GOT3 (cell line): ENCODE results near the gene P2RX2.
A peak's percentile ranks its signal among the peaks of the same experiment; 100 is the strongest.

Experiments used
- DNase-seq: peaks from one replicate; lab custom pipeline; 2025; ENCODE audit warnings: mixed read lengths; lab: John Stamatoyannopoulos, UW

Gene P2RX2

DNA sequence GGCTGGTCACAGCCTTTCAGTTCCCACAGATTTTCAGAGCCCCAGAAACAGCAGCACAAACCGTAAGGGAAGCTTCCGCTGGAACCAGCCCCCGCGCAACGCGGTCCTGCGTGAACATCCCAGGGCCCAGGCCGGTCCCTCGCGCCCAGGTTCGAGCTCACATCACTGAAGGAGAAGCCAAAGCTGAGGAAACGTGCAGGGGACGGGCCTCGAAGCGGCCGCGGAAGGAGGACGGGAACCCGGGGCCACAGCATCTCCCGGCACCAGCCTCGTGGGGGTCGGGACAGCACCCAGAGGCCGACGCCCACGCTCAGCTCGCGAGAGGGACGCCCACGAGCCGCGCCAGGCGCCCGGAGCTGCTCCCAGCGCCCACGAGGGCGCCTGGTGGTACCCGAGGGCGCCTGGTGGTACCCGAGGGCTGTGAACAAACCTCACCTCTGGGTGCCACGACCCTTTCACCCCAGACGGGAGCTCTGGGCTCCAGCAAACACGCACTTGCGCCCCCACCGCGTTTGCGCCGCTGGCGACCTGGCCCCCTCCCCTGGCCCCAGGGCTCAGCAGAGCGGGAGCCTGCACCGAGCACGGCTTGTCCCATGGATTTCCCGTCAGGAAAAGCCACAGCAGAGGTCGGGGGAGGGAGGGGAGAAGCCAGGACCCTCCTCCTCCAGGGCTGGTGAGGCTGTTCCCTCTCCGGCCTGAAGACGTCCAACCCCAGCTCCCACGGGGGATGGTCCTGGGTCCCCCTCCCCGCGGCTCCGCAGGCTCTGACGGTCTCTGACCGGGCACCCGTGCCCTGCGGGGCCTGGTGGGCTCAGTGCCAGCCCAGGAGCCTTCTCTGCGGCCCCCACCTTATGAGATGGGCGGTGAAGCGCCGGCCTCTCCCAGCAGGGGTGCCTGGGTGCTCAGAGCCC is 15.1 kb upstream of the P2RX2 start:
- DNase-seq, result peak; percentile 91

DNA sequence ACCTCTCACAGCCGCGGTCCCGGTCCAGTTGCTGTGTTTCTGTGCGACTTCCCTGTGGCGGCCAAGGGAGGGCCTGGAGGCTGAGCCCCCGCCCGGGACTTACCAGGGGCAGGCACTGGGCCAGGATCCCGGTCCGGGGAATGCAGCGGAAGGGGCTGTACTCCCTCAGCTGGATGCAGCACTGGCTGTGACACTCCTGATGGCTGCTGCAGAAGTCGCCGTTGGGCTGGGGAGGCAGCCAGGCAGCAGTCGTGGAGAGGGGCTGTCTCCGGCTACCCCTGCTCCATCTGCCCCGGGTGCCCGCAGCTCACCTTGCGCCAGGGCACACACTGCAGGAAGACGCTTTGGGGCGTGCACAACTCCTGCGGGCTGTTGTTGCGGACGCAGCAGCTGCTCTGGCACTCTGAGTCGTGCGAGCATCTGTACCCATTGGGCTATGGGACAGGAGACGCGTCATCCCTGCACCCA is 14.4 kb upstream of the P2RX2 start:
- no peak for DNase-seq

DNA sequence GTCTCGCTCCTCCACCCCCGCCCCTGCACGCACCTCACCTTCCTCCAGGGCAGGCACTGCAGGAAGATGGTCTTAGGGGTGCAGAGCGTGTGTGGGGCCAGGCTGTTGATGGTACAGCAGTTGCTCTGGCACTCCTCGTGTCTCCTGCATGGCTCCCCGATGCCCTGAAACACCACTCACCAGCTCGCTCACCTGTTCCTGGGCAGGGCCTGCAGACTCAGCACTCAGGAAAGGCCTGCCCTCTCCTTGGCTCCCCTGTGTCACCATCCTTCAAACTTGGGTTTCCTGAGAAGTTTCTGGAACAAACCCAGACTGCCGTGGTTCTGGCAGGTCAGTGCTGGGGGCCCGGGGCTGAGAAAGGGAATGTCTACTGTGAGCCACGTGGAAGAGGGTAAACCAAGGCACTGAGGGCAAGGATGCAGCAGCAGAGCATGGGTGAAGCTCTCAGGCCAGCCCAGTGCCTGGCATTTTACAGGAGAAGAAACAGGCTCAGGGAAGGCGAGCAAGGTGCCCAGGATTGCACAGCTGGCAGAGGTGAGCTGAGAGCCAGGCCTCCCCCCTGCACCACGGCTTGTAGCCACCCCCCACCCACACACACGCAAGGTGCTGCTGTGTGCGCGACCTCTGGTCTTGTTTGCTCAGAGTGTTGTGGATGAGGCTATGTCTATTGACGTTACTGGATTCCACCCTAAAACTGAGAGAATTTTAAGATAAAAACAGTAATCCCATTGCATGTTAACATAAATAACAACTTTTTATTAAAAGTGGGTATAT is 13.7 kb upstream of the P2RX2 start:
- no peak for DNase-seq

DNA sequence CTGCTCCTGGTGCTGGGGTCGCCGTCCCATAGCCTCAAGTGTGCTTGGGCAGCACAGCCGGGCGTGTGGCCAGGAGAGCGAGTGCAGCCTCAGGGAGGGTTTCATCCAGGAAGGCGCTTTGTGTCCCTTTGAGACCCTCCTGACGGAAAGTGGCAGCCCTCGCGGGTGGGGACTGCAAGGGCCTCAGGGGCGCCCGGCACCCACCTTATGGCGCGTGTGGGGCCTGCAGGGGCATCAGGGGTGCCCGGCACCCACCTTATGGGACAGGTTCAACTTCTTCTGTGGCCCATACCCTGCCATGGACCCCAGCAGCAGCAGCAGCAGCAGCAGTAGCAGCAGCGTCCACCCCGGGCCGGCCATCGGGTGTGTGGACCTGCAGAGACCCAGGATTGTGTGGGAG is 12.7 kb upstream of the P2RX2 start:
- no peak for DNase-seq

DNA sequence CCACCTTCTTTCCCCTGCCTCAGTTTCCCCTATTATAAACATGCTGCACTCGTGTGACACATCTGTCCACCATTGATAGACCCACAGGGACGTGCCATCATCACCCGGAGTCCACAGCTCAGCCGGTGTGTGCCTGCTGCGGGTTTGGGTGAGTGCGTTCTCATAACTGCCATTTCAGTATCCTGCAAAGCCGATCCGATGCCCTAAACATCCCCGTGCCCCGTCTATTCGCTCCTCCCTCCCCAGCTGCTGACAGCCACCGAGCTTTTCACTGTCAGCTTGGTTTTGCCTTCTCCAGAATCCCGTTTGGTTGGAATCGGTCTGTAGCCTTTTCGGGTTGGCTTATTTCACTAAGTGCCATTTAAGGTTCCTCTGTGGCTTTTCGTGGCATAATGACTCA is 12.1 kb upstream of the P2RX2 start:
- DNase-seq, result no peak

DNA sequence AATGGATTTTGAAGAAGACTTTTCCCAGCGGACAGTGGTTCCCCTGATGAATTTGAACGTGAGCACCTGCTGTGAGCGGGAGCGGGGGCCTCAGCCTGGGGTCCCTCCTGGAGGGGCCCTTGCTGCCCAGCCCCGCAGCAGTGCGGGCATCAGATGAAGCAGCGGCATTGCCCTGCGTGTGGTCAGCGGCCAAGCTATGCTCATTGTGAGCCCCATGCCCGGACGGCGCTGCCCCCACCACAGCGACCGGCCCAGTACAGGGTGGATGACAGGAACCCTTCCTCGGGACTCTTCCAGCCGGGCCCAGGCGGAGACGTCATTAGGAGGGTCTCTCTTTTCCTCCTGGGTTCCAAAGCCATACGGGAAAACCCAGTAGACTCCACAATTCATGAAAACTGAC is 11.6 kb upstream of the P2RX2 start:
- no peak for DNase-seq

DNA sequence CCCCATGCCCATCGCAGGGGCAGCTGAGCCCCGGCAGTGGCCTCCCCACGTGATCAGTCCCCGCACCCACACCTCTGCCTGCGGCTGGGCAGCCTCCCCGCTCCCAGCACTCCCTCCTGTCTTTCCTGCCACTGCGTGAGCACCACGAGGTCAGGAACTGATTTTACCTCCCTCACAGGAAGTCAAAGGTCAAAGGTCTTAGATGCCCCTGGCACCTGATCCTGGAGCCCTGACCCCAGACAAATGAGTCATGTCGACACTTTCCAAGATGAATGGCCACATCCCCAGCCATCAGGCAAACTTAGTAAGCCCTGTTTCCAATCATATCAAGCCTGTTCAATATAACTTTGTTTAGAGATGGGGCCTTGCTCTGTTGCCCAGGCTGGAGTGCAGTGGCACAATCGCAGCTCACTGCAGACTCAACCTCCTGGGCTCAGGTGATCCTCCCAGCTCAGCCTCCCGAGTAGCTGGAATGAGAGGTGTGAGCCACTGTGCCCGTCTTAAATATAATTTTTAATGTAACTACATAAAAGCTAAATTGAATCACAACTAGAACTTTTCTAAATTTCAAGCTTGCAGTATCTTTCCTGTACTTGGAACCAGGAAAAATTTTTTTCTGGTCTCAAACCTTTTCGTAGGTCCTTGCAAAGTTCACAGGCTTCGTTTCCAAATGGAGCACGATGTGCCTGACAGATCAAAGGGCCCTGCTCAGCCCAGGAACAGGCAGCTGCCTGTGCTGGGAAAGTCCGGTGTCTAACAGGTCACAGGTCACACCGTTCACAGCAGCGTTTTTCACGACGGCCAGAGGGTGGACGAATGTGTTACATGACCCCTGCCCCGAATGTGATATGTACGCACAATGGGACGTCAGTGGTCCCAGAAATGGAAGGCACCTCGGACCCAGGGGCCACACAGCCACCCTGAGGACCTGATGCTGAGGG is 10.1 kb upstream of the P2RX2 start:
- DNase-seq, result no peak

DNA sequence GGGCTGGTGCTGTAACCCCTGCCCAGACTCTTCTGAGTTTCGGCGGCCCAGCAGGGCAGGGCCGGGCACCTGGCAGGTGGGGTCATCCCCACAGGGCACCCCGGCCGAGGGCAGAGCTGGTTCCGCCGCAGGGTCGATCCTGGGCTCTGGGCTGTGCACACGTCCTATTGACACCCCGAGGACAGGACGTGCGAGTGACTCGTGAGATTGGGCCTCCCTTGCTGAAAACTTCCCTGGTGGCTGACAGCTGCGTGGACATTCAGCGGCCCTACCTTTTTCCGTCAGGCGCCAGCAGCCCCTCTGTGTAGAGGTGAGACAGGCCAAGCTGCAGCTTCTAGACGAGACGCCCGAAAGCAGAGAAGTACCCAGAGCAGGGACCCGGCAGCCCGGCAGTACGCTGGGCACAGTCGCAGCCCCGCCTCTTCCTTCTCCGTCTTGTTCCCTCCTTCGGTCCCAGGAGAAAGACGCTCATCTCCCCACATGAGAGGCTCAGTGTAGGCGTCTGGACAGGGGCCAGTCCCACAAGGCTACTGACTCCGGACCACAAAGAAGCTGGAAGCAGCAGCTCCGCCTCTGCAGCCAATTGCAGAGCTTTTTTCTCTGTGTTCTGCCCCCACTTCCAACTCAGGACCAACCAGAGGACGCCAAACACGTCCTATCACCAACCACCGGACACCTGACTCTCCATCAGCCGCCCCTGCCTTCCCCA is 8.4 kb upstream of the P2RX2 start, which contains the start of gene LRCOL1:
Gene LRCOL1, minus strand, starts transcription at position 532 of the 709 bp plus-strand sequence. CDS start 4,331 bp downstream, outside the sequence.
- no peak for DNase-seq

DNA sequence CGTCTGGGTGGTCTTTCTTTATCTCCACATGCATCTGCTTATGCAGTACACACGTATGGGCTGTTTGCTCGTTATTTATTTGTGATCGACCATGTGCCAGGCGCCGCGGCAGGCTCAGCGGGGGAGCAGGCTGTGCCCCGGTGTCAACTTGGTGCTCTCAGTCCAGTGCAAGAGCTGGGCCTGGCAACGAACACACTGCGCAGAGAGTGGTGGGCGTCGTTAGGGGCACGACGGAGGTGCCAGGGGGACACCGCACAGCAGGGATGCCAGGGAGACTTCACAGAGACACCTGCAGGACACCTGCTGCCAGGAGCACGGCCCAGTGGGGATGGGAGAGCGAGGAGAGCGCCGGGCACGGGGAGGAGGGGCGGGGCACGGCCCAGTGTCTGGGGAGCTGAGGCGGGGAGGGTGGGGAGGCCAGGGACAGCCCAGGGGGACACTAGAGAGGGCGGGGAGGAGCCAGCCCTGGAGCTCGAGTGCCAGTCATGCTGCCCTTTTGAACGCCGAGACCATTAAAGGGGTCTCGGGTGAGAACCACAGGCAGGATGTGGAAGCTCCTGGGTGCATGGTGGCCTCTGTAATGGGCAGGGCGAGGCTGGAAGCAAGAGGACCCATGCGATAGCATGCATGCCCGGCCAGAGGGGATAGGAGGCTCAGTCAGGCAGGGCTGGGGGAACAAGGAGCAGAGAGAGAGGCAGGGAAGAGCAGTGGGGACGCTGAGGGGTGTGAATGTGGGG is 7.5 kb upstream of the P2RX2 start:
- no peak for DNase-seq

DNA sequence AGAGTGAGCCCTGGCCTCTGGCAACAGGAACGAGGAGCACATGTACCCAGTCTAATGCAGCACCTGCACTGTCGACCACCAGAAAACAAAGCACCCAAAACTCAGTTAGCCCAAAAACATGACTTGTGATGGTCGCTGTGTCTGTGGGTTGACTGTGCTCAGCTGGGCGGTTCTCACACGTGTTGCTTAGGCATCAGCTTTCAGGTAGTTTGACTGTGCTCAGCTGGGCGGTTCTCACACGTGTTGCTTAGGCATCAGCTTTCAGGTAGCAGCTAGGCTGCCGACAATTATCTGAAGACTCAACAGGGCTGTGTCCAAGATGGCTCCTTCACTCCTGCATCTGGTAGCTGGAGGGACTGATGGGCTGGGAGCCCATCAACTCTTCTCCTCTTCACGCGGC is 7.0 kb upstream of the P2RX2 start:
- no peak for DNase-seq

DNA sequence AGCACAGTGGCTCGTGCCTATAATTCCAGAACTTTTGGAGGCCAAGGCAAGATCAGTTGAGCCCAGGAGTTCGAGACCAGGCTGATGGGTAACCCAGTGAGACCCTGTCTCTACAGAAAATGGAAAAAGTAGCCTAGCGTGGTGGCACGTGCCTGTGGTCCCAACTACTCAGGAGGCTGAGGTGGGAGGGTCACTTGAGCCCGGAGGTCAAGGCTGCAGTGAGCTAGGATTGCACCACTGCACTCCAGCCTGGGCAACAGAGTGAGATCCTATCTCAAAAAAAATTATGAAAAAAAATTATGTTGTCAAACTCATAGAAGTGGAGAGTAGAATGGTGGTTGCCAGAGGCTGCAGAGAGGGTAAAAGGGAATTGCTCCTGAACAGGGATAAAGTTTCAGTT is 4.5 kb upstream of the P2RX2 start:
- DNase-seq, result no peak

DNA sequence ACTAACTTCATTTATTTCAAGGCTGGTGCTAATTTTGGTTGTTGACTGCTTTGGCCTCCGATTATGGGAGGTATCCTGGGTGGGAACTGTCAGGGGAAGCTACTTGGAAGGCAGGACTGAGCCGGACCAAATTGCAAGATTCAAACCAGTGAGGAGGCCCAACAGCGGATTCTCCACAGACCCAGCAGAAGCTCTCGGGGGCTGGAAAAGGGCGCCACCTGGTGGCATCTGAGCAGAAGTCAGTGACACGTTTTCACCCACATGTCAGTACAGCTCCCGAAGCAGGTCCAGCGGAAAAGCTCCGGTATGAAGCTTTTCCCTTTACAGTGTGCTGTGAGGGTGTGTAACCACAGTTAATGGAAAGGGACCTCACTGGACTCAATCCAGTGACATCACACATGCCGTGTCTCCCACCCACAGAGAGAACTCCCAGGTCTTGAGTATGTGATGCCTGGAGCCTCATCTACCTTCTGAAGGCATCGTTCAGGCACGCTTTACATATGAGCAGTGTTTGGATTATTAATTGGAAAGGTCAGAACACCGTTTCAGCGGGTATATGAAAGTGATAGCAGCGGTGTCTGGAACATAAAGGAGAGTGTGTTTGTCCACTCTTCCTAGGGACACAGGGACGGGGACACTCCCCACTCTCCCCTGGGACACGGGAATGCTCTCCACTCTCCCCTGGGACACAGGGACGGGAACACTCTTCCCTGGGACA is 3.6 kb upstream of the P2RX2 start:
- peak; percentile 61 for DNase-seq

DNA sequence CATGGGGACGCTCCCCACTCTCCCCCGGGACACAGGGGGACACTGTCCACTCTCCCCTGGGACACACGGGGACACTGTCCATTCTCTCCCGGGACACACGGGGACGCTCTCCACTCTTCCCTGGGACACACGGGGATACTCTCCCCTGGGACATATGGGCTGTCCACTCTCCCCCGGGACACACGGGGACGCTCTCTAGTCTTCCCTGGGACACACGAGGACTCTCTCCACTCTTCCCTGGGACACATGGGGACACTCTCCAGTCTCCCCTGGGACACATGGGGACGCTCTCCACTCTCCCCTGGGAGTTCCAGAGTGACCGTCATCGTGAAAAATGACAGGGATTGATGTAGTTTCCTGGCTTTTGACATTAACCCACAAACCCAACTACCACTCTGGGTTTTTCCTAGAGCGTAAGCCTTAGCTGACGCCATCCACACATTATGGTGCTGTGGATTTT is 3.0 kb upstream of the P2RX2 start:
- DNase-seq, result no peak

DNA sequence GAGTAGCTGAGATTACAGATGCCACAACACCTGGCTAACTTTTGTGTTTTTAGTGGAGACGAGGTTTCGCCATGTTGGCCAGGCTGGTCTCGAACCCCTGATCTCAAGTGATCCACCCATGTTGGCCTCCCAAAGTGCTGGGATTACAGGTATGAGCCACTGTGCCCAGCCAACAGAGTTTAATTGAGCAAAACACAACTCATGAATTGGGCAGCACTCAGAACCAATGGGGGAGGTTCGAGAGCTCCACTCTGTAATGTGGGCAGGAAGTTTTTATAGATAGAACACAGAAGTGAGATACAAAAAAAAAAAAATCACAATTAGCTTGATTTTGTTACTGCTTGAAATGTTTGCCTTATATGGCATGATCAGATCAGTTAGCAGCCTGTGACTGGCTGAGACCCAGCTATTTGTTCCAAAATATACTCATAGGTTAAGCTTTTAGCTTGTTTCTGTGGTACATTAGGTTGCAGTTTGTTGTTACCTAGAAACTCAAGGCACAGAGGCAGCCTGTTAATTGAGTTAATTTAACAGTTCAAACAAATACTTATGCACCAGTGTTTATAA is 1.4 kb upstream of the P2RX2 start:
- no peak for DNase-seq

DNA sequence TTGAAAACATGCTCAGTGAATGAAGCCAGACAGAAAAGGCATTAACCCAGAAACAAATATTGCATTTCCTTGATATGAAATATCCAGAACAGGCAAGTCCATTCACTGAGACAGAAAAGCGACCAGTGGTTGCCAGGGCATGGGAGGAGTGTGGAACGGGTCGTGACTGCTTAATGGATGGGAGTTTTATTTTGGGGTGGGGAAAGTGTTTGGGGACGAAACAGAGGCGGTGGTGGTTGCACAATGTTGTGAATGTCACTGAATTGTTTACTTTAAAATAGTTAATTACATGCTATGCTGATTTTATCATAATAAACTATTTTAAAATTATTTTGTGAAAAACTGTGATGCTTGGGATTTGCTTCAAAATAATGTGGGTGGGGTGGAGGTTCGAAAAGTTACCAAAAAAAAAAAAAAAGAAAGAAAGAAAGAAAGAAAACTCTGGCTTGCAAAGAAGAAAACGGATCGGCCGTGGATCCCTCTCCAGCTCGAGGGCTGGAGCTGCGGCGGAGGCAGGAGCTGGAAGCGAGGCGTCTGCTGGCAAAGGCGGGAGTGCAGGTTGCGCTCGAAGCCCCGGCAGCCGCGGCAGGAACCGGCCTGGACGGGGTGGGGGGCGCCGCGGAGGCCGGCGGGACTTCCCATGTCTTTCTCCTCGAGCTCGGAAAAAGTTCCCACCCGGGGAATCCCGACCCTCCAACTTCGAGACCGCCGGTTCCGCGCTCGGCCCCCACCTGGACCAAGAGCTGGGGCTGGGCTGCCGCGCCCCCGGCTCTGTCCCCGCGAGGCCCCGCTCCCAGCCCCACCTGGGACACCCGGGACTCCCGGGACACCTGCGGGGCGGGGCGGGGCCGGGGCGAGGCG is 524 bp upstream of the P2RX2 start:
- DNase-seq, result no peak

DNA sequence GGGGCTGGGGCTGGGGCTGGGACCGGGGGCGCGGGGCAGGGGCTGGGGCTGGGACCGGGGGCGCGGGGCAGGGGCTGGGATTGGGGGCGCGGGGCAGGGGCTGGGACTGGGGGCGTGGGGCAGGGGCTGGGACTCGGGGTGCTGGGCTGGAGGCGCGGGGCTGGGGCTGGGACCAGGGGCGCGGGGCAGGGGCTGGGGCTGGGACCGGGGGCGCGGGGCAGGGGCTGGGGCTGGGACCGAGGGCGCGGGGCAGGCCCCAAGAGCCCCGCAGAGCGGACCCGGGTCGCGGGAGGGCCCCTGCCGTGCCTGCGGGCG is 452 bp downstream of the P2RX2 start:
- DNase-seq, result no peak

DNA sequence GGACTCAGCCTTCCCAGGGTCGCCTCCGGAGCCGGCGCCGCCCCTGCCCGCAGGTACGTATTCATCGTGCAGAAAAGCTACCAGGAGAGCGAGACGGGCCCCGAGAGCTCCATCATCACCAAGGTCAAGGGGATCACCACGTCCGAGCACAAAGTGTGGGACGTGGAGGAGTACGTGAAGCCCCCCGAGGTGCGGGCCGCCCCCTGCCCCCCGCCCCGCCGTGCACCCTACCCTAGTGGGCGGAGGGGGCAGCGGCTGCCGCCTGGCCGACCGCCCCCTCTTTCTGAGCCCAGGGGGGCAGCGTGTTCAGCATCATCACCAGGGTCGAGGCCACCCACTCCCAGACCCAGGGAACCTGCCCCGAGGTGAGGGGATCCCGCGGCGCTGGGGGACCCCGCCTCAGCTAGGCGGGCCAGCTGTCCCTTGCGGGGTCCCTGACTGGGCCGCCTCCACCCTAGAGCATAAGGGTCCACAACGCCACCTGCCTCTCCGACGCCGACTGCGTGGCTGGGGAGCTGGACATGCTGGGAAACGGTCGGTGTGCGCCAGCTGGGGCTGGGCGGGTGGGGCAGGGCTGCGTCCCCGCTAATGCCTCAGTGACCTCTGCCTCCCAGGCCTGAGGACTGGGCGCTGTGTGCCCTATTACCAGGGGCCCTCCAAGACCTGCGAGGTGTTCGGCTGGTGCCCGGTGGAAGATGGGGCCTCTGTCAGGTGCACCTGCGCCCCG is 973 bp downstream of the P2RX2 start:
- DNase-seq, result no peak
